Ishikawa (cell line): ENCODE data around the gene CAV3.

Experiments
- CEBPB ChIP-seq: IDR thresholded peaks from 2 replicates; pipeline ENCODE4 v1.6.1; 2012
- CREB1 ChIP-seq: IDR thresholded peaks from 2 replicates; pipeline ENCODE4 v1.6.1; 2012; ENCODE audit warnings: low read depth
- EGR1 ChIP-seq: IDR thresholded peaks from 2 replicates; pipeline ENCODE4 v1.6.1; 2012
- EP300 ChIP-seq: IDR thresholded peaks from 2 replicates; pipeline ENCODE4 v1.6.1; 2012; ENCODE audit warnings: borderline replicate concordance
- FOXM1 ChIP-seq: IDR thresholded peaks from 2 replicates; pipeline ENCODE4 v1.6.1; 2012; ENCODE audit warnings: low read depth, borderline replicate concordance
- MAX ChIP-seq: IDR thresholded peaks from 2 replicates; pipeline ENCODE4 v1.6.1; 2012
- NFIC ChIP-seq: IDR thresholded peaks from 2 replicates; pipeline ENCODE4 v1.6.1; 2012
- RAD21 ChIP-seq: IDR thresholded peaks from 2 replicates; pipeline ENCODE4 v1.6.1; 2012; ENCODE audit warnings: low read depth
- REST ChIP-seq: IDR thresholded peaks from 2 replicates; pipeline ENCODE4 v1.6.1; 2012; ENCODE audit warnings: low read depth, mild to moderate bottlenecking
- TAF1 ChIP-seq: IDR thresholded peaks from 2 replicates; pipeline ENCODE4 v1.6.1; 2012; ENCODE audit warnings: low read depth, mild to moderate bottlenecking
- TCF12 ChIP-seq: IDR thresholded peaks from 2 replicates; pipeline ENCODE4 v1.6.1; 2012; ENCODE audit warnings: low read depth
- TEAD4 ChIP-seq: IDR thresholded peaks from 2 replicates; pipeline ENCODE4 v1.6.1; 2012
- USF1 ChIP-seq: IDR thresholded peaks from 2 replicates; pipeline ENCODE4 v1.6.1; 2012
- YY1 ChIP-seq: IDR thresholded peaks from 2 replicates; pipeline ENCODE4 v1.6.1; 2012; ENCODE audit warnings: low read depth
- ZBTB7A ChIP-seq: IDR thresholded peaks from 2 replicates; pipeline ENCODE4 v1.6.1; 2012; ENCODE audit warnings: low read depth

Gene CAV3

GRCh38 chr3:8733332-8734094, at the start of gene CAV3:
Gene CAV3, plus strand, starts transcription at chr3:8733802. Its CDS starts 75 bp downstream, at chr3:8733877.
- TF ChIP-seq YY1, result no peak
- no peak for TF ChIP-seq USF1
- TF ChIP-seq EGR1, result no peak
- TF ChIP-seq TEAD4, result no peak
- TF ChIP-seq NFIC, result no peak
- no peak for TF ChIP-seq MAX
- TF ChIP-seq CEBPB, result no peak
- no peak for TF ChIP-seq REST
- no peak for TF ChIP-seq EP300
- no peak for TF ChIP-seq TAF1
- TF ChIP-seq RAD21, result no peak
- no peak for TF ChIP-seq FOXM1
- no peak for TF ChIP-seq ZBTB7A
- TF ChIP-seq CREB1, result no peak
- TF ChIP-seq TCF12, result no peak

- TF ChIP-seq CEBPB (no peak), EGR1 (no peak), RAD21 (no peak), CREB1 (no peak), USF1 (no peak)
These were observed 31.0 kb upstream of the CAV3 start for GRCh38 chr3:8702560-8702959.

GRCh38 chr3:8705575-8705974, 28.0 kb upstream of the CAV3 start:
- TF ChIP-seq TEAD4 (no peak), NFIC (no peak), TAF1 (no peak), REST (no peak), CEBPB (no peak), EGR1 (no peak), CREB1 (no peak), USF1 (no peak)

GRCh38 chr3:8709287-8709686, 24.3 kb upstream of the CAV3 start:
- TF ChIP-seq REST, result no peak
- no peak for TF ChIP-seq USF1
- no peak for TF ChIP-seq TAF1
- TF ChIP-seq ZBTB7A, result no peak
- no peak for TF ChIP-seq FOXM1
- no peak for TF ChIP-seq CREB1
- no peak for TF ChIP-seq MAX
- no peak for TF ChIP-seq NFIC
- TF ChIP-seq TCF12, result no peak
- TF ChIP-seq YY1, result no peak
- TF ChIP-seq CEBPB, result no peak
- TF ChIP-seq EGR1, result no peak
- TF ChIP-seq RAD21, result no peak
- TF ChIP-seq EP300, result no peak
- TF ChIP-seq TEAD4, result no peak
